NCI-H446 (cell line): ENCODE measurements around the gene GNAQ.
"Not testable (repeated sequence)": the region's sequence is repeated elsewhere in the genome, so short reads cannot be mapped to it uniquely, and the experiment has no call there.

Experiments
- DNase-seq, 2 experiments: peaks; one replicate each; lab custom pipeline; 2025; lab: John Stamatoyannopoulos, UW

GNAQ gene

DNA sequence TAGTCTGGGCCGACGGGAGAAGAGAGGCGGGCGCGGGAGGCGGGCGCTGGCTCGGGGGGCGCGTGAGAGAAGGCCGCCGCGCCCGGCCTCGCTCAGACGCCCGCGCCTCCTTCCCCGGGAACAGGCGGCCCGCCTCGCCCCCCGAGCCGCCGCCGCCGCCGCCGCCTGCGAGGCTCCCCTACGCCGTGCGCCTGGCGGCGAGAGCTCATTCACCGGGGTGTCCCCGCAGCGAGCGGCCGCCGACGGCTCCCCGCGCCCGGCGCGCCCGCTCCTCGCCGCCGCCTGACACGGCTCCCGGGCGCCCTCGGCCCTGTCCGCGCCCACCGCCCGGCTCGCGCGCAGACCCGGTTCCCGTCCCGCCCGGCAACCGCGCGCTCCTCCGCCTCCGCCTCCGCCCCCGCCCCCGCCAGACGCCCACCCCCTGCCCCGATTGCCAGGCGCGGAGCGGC is at the start of gene GNAQ:
TSS of gene GNAQ (minus strand) at position 368 of the 449 bp plus-strand sequence. CDS start 576 bp downstream, outside the sequence.
- DNase-seq = no peak

DNA sequence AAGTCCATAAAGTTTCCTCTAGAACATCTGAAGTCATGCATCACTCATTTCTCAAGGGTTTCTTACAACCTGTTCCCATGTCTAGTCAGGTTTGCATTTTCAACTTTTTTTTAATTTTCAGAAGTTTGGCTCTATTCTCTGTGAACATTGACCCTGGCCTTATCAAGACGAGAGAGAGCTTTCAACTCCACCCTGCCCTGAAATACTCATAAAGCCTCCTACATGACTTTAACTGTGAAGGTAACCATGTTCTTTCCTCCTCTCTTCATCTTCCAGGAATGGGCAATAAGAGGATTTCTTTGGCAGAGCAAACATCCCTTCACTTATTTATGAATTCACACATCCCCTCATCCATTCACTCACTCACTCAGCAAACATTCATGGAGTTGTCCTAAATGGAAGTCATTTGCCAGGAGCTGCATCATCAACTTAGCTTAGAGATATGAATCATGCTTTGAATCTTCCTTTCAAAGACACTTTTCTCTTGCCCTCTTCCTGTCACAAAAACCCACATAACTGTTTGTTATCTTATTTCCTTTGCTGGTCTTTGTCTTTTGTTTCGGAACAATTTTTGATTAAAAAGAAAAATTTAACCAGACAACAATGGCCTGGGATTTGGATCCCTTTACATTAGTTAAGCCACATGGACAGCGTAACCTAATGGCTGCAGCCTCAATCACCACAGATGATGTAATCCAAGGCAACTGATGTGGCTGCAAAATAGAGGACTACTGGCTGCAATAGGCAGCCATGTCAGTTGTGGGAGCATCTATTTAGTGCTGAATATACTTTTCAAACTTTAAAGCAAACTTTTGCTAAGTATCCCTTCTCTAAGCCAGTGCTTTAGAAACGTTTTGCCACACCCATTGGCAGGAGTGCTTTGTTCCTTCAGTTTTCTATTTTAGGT is 43.0 kb upstream of the GNAQ start:
- no peak for DNase-seq

- no peak for DNase-seq
Measured at GRCh38 chr9:78073722-78074121, 42.1 kb upstream of the GNAQ start.

DNA sequence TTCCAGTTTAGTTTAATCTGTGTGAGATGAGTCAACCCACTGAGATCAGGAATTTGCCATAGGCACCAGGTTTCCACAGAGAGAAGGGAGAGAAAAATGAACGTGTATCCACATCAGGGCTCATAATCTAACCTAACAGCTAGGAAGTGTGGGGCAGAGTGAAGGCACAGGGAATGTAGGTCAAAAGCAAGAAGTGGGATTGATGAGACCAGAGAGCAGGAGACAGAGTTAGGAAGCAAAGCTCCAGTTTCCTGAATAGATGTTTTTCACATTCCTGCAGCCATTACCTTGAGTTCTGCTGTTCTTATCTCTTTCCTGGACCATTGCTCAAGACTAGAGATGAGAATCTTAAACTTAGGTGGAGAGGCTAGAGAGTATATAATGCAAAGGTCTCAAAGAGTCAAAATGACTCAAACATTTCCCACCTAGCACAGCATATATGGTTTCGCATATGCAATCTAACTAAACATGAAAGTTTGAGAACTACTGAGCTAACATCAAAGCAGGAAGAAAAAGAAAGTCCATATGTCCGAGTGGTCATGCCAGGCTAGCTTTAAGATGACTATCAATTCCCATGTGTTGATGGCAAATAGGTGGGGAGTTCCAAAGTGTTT is 41.1 kb upstream of the GNAQ start:
- DNase-seq = no peak

GRCh38 chr9:78070521-78070920 is 38.9 kb upstream of the GNAQ start:
- peak in 1 of 2 experiments; percentile 1 for DNase-seq

GRCh38 chr9:78064075-78064474 is 32.5 kb upstream of the GNAQ start:
- peak; percentile 34 to 68 for DNase-seq

DNA sequence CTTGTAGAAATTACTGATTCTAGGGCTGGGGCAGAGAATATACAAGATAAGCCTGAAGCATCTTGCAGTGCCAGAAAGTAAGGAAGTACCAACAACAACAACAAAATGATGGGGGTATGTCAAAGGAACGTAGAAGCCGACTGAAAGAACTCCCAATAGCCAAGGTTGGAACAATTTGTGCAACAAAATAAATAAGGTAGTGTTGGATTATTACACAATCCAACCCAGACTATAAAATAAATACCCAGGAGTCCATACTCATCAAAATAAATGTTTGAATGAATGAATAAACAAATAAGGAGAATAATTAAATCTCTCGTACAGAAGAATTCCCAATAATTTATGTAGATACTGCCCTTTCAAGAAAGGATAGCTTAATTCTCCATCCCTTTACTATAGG is 31.1 kb upstream of the GNAQ start:
- no peak for DNase-seq

DNA sequence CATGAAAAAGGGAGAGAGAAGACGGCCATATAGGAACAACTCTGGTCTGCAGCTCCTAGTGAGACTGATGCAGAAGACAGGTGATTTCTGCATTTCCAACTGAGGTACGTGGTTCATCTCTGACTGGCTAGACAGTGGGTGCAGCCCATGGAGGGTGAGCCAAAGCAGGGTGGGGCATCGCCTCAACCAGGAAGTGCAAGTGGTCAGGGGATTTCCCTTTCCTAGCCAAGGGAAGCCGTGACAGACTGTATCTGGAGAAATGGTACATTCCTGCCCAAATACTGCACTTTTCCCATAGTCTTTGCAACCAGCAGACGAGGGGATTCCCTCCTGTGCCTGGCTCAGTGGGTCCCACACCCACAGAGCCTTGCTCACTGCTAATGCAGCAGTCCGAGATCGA is 22.6 kb upstream of the GNAQ start:
- DNase-seq = not testable (repeated sequence)

DNA sequence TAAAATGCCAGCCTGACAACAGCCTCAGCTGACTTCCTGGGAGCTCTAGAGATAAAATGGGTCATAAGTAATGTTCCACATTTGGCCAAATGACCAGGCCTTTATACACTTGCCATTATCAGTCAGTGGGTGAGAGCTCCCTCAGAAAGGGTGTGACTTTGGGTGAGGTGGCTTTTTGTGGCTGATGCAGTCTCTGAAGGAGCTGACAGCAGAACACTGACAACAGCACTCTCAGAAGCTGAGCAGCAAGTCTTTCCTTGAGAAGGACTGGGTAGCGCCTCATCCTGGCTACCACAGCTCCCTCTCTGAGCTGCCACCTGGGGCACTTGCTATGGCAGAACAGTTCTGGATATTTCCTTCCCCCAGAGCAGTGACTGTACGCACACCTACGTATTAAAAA is 22.0 kb upstream of the GNAQ start:
- DNase-seq = no peak

- DNase-seq = no peak
Measured at GRCh38 chr9:78050421-78050820, 18.8 kb upstream of the GNAQ start.

DNA sequence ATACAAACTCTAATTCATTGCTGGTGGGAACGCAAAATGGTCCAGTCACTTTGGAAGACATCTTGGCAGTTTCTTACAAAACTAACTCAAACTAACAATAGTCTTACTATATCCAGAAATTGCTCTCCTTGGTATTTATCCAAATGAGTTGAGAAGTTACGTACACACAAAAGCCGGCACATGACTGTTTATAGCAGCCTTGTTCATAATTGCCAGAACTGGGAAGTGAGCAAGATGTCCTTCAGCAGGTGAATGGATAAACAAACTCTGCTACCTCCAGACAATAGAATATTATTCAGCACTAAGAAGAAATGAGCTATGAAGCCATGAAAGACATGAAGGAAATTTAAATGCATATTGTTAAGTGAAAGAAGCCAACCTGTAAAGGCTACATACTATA is 17.9 kb upstream of the GNAQ start:
- no peak for DNase-seq

DNA sequence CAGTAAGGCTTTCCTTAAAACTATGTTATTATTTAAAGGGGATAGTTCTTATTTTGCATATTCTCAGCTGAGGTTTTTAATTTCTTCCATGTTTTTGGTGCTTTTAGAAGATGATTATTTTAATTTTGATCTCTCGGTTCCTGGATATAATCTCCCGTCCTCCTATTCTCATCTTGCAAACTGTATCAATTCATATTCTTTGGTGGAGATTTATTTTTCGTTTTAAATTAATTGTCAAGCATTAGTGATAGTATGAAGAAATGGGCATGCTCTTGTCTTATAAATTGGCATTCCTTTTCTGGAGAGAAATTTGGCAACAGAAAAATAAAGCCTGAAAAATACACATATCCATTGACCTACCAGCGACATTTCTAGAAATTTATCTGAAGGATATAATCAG is 15.5 kb upstream of the GNAQ start:
- no peak for DNase-seq

DNA sequence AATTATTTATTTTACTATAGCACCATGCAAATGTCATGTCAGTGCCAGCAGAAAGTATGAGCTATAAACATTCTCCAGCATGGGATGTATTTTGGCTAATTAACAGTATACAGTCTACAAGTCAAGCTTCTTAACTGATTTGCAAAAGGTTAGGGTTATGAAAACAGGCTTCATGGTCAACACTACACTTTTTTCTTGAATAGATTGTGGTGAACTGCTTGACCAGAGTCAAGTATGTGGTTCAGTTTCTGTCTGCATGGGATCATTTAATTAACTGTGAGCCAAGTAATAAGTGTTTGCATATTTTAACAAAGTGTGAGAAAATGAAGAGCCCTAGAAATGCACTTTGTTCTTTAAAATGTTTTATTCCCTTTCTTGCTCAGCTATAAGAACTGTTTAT is 14.5 kb upstream of the GNAQ start:
- DNase-seq = no peak

- no peak for DNase-seq
Measured at GRCh38 chr9:78044886-78045285, 13.3 kb upstream of the GNAQ start.

- DNase-seq = no peak
Measured at GRCh38 chr9:78044189-78044588, 12.6 kb upstream of the GNAQ start.

DNA sequence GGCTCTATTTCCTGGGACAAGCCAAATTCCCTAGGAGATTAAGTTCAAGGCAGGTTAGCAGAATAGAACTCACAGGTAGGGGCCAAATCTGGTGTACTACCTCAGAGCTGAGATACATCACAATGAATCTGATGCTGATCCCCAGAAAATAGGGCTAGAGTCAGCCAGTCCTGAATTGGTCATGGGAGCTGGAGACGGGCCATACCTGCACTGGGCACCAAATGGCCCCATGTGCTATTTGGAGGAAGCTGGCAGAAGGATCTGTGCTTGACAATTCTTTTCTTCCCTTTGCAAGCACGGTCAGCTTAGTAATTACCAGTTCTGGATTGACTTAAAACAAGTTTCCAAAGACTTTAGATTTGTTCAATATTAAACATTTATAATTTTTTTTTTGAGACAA is 10.4 kb upstream of the GNAQ start:
- DNase-seq = no peak

DNA sequence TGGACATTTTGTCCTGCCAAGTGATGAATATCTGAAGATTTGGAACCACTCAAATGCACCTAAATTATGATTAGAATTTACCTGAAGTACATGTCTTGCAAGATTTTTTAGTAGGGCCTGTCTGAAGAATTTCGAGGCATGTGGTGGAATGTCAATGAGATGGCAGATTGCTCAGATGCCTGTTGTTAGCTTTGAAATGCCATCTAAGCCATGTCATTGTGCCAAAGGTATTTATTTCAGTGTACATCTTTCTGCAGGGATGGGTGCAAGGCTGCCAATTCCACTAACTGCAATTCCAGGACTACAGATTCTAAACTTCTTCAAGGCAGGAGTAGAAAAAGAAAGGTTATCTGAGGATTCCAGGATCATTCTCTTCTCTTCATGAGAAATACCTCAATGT is 9.1 kb upstream of the GNAQ start:
- no peak for DNase-seq

GRCh38 chr9:78038620-78039300 is 7.1 kb upstream of the GNAQ start:
- no peak for DNase-seq

DNA sequence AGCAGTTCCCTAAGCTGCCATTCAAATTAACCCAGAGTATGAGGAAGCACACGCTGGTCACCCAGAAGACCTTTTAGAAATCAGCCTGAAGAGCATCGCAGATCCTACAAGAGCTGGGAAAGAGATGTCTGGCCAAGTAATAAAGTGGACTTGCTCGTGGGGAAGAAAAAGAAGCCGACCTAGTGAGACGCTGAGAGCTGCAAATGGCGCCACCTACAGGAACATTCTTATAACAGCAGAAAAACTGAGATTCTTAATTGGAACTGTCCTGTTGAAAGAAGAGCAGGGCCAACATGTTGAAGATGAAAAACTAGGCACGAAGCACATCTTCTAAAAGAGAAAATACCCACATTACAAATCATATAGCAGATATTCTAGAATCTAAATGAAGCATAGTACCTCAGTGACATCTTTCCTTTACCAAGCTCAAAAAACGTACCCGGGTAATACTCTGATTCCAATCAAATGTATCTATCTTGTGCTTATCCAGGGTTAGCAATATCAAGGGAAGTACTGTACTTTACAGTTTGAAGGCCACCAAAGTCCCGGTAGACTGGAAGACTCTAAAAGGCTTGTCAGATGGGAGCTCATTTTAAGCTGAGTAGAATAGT is 3.9 kb upstream of the GNAQ start:
- peak; percentile 30 to 67 for DNase-seq

DNA sequence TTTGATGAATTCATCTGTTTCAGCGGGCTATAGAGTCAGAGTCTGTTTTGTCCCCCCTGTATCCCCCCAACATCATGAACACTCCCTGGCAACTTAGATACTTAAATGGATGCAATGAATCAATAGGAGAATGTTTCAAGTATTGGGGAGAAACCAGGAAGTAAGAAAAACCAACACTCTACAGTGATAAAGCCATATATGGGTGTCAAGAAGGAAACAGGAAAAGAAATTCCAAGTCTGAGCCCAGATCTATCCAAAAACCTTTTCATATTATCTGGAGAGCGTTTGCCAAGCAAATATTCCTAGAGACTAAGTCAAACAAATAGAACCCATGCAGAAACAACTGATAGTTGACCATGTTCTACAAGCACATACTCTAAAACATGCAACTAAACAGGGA is 2.3 kb upstream of the GNAQ start:
- DNase-seq = no peak

- DNase-seq = no peak
Measured at GRCh38 chr9:78032730-78033457, 1.3 kb upstream of the GNAQ start.
